WTC11 (cell line): ENCODE measurements around the gene CBX1. TPM values are rescaled to one million over a fixed set of nuclear protein-coding genes. Genes with fewer than 3 reads are reported as not detected.
"Not testable (repeated sequence)": the region's sequence is repeated elsewhere in the genome, so short reads cannot be mapped to it uniquely, and the experiment has no call there.

Source experiments
- ATAC-seq: fragments of 200-7000 bp; cut with Tn5 transposase; 2 replicates; pipeline ENCODE4 v1.10.0; 2021; ENCODE audit warnings: mild to moderate bottlenecking, moderate library complexity
- CTCF ChIA-PET: fragments of 300-600 bp; sonication (Branson Sonifier 250); formaldehyde crosslinking; loops from one replicate; lab custom pipeline; 2021; ENCODE audit warnings: antibody characterized with exemption; lab: Charles Lee
- POLR2A ChIA-PET: fragments of 350-600 bp; sonication (Branson Sonifier 250); formaldehyde crosslinking; loops from one replicate; lab custom pipeline; 2021; ENCODE audit warnings: antibody characterized with exemption; lab: Charles Lee
- DNase-seq: peaks from one replicate; pipeline ENCODE4 v3.0.0; 2021; ENCODE audit warnings: low spot score
- H3K27ac Mint-ChIP-seq: 2 replicates; pipeline ENCODE4 v1.8.0; 2021; ENCODE audit warnings: mixed read lengths
- H3K27me3 Mint-ChIP-seq: 2 replicates; pipeline ENCODE4 v1.8.0; 2021; ENCODE audit warnings: low read depth, mild to moderate bottlenecking, moderate library complexity, mixed read lengths
- H3K36me3 Mint-ChIP-seq: 2 replicates; pipeline ENCODE4 v1.8.0; 2021; ENCODE audit warnings: mixed read lengths
- H3K4me1 Mint-ChIP-seq: 2 replicates; pipeline ENCODE4 v1.8.0; 2022; ENCODE audit warnings: mixed read lengths
- H3K4me3 Mint-ChIP-seq: 2 replicates; pipeline ENCODE4 v1.8.0; 2021; ENCODE audit warnings: mild to moderate bottlenecking, moderate library complexity, mixed read lengths
- H3K9me3 Mint-ChIP-seq: 2 replicates; pipeline ENCODE4 v1.8.0; 2021; ENCODE audit warnings: mixed read lengths
- ATF1 ChIP-seq: sonication (generic); formaldehyde crosslinking; IDR thresholded peaks from 2 replicates; pipeline ENCODE4 v1.8.1; 2023; ENCODE audit warnings: mild to moderate bottlenecking, moderate library complexity, missing genetic modification reagents
- CTCF ChIP-seq: fragments of 200-600 bp; IDR thresholded peaks from 2 replicates; pipeline ENCODE4 v1.8.0; 2022; ENCODE audit warnings: antibody characterized with exemption
- RORB ChIP-seq: fragments of 250-450 bp; sonication (Bioruptor Pico); IDR thresholded peaks from 2 replicates; pipeline ENCODE4 v1.9.0; 2021; ENCODE audit warnings: mild to moderate bottlenecking
- TP53 ChIP-seq: sonication (generic); formaldehyde crosslinking; IDR thresholded peaks from 2 replicates; pipeline ENCODE4 v1.8.1; 2023; ENCODE audit warnings: mild to moderate bottlenecking, missing genetic modification reagents
- ZNF121 ChIP-seq: sonication (generic); formaldehyde crosslinking; IDR thresholded peaks from 2 replicates; pipeline ENCODE4 v1.8.0; 2023; ENCODE audit warnings: missing genetic modification reagents
- ZNF532 ChIP-seq: fragments of 250-450 bp; sonication (Bioruptor Pico); IDR thresholded peaks from 2 replicates; pipeline ENCODE4 v1.9.0; 2021; ENCODE audit warnings: mild to moderate bottlenecking, borderline replicate concordance
- total RNA-seq: library from RNA; stranded (reverse); gene quantifications from 3 replicates; pipeline ENCODE4 v1.2.3, GENCODE V29; 2021

Gene CBX1
- total RNA-seq, 1 experiment from 2014 or later: 162 TPM

GRCh38 chr17:48084932-48085331 is 16.3 kb downstream of the CBX1 start (continued):
- TF ChIP-seq ZNF532 (no peak), RORB (CRISPR knock-in tag) (no peak)

- peak; percentile 83 for TF ChIP-seq ZNF121
- no peak for TF ChIP-seq ATF1
- peaks cover 9% of the 10 kb centered on the region; the same call in 1 of the 2 replicates for H3K4me1 Mint-ChIP-seq
- POLR2A ChIA-PET: interaction anchor here (2.7 kb wide), 1 partner anchor 33 kb away, joined by 11 read pairs; the partner anchor contains the start of gene NFE2L1
- DNase-seq (no peak), ATAC-seq (no peak)
- CTCF ChIA-PET: interaction anchor here (0.6 to 3.1 kb wide), 8 partner anchors 14 to 56 kb away, joined by 3 to 33 read pairs (median 4); no protein-coding TSS in a partner anchor
- H3K9me3 Mint-ChIP-seq: no peaks in the 10 kb centered on the region
- H3K36me3 Mint-ChIP-seq: peaks cover 1% of the 10 kb centered on the region
- H3K27me3 Mint-ChIP-seq: no peaks in the 10 kb centered on the region
- H3K4me3 Mint-ChIP-seq: no peak overlapping the region
- peak overlapping the region; percentile 77; the same call in 1 of the 2 replicates for H3K27ac Mint-ChIP-seq
Measured at GRCh38 chr17:48081858-48082257, 19.4 kb downstream of the CBX1 start.

GRCh38 chr17:48077152-48077551 is 24.1 kb downstream of the CBX1 start:
- not testable (repeated sequence) for H3K4me1 Mint-ChIP-seq, H3K27me3 Mint-ChIP-seq, ATAC-seq, H3K27ac Mint-ChIP-seq, H3K9me3 Mint-ChIP-seq, DNase-seq, H3K4me3 Mint-ChIP-seq
- H3K36me3 Mint-ChIP-seq: peaks cover 38% of the 10 kb centered on the region
- ChIA-PET CTCF (interaction anchor here (1.2 to 5.0 kb wide), 2 partner anchors 13 to 51 kb away, joined by 6 to 40 read pairs; no protein-coding TSS in a partner anchor), POLR2A (interaction anchor here (1.0 kb wide), 1 partner anchor 12 kb away, joined by 3 read pairs; no protein-coding TSS in a partner anchor)

GRCh38 chr17:48074322-48075081 is 26.8 kb downstream of the CBX1 start:
- Mint-ChIP-seq H3K4me1 (no peaks in the 10 kb centered on the region), H3K9me3 (no peaks in the 10 kb centered on the region), H3K36me3 (peaks cover 57% of the 10 kb centered on the region), H3K4me3 (no peak overlapping the region), H3K27me3 (no peaks in the 10 kb centered on the region)
- ATAC-seq: peak; percentile 67
- POLR2A ChIA-PET: interaction anchor here (0.7 kb wide), 1 partner anchor 50 kb away, joined by 7 read pairs; no protein-coding TSS in a partner anchor
- CTCF ChIA-PET: interaction anchor here (0.6 to 3.8 kb wide), 9 partner anchors 15 to 562 kb away, joined by 3 to 16 read pairs (median 4); no protein-coding TSS in a partner anchor
- TF ChIP-seq TP53 (no peak), CTCF (peak; percentile 35; the same call in 1 of the 2 replicates)
- TF ChIP-seq, all 79 proteins: peak for 1
- peak; percentile 80 for DNase-seq
- H3K27ac Mint-ChIP-seq: peak overlapping the region; percentile 55

GRCh38 chr17:48073566-48074094 is 27.6 kb downstream of the CBX1 start:
- not testable (repeated sequence) for H3K4me1 Mint-ChIP-seq, H3K4me3 Mint-ChIP-seq, H3K27me3 Mint-ChIP-seq, DNase-seq, ATAC-seq, H3K27ac Mint-ChIP-seq, H3K9me3 Mint-ChIP-seq
- H3K36me3 Mint-ChIP-seq: peaks cover 62% of the 10 kb centered on the region
- ChIA-PET POLR2A (interaction anchor here (0.7 kb wide), 1 partner anchor 49 kb away, joined by 7 read pairs; no protein-coding TSS in a partner anchor), CTCF (interaction anchor here (0.7 to 3.8 kb wide), 5 partner anchors 24 to 563 kb away, joined by 3 to 16 read pairs (median 4); no protein-coding TSS in a partner anchor)

- not testable (repeated sequence) for H3K9me3 Mint-ChIP-seq, H3K27me3 Mint-ChIP-seq, H3K4me3 Mint-ChIP-seq, H3K4me1 Mint-ChIP-seq, ATAC-seq, DNase-seq
- H3K36me3 Mint-ChIP-seq: peaks cover 66% of the 10 kb centered on the region
- POLR2A ChIA-PET: interaction anchor here (1.0 kb wide), 1 partner anchor 46 kb away, joined by 4 read pairs; no protein-coding TSS in a partner anchor
- CTCF ChIA-PET: interaction anchor here (0.9 to 3.8 kb wide), 3 partner anchors 38 to 48 kb away, joined by 3 to 16 read pairs (median 4); no protein-coding TSS in a partner anchor
- H3K27ac Mint-ChIP-seq: peak overlapping the region; percentile 75; the same call in 1 of the 2 replicates
Measured at GRCh38 chr17:48072811-48073210, 28.5 kb downstream of the CBX1 start.
